HG02852 (cell line): ENCODE data around the gene CHST13.

Experiments
- ATAC-seq: cut with Tn5 transposase; IDR thresholded peaks from one replicate; pipeline ENCODE4 v1.9.1; 2021; ENCODE audit warnings: mild to moderate bottlenecking, moderate library complexity; ENCODE audit not compliant: unreplicated experiment

CHST13 gene

GRCh38 chr3:126553284-126554084 is 29.5 kb downstream of the CHST13 start:
- no peak for ATAC-seq

GRCh38 chr3:126554560-126555525 is 30.9 kb downstream of the CHST13 start:
- ATAC-seq, result no peak

- no peak for ATAC-seq
These were observed 32.1 kb downstream of the CHST13 start for GRCh38 chr3:126555795-126556636.

- no peak for ATAC-seq
These were observed 32.9 kb downstream of the CHST13 start for GRCh38 chr3:126556637-126557414.

GRCh38 chr3:126557415-126557745 is 33.4 kb downstream of the CHST13 start:
- ATAC-seq, result no peak

GRCh38 chr3:126557761-126558160 is 33.8 kb downstream of the CHST13 start:
- ATAC-seq, result no peak

- no peak for ATAC-seq
These were observed 34.5 kb downstream of the CHST13 start, which contains the start of gene C3orf22 for GRCh38 chr3:126558336-126559071. TSS of gene C3orf22 (minus strand) at chr3:126558932. CDS start at chr3:126553390, 5,542 bp downstream.

GRCh38 chr3:126562737-126563276 is 38.9 kb downstream of the CHST13 start:
- ATAC-seq, result no peak

- ATAC-seq, result no peak
These were observed 43.9 kb downstream of the CHST13 start for GRCh38 chr3:126567696-126568438.

- no peak for ATAC-seq
These were observed 44.9 kb downstream of the CHST13 start for GRCh38 chr3:126568776-126569342.

- ATAC-seq, result no peak
These were observed 45.5 kb downstream of the CHST13 start for GRCh38 chr3:126569390-126569975.

GRCh38 chr3:126570103-126570541 is 46.2 kb downstream of the CHST13 start:
- ATAC-seq, result no peak

GRCh38 chr3:126571078-126571477 is 47.1 kb downstream of the CHST13 start:
- no peak for ATAC-seq

- ATAC-seq, result no peak
These were observed 49.6 kb downstream of the CHST13 start for GRCh38 chr3:126573492-126574117.

- no peak for ATAC-seq
These were observed 53.3 kb downstream of the CHST13 start for GRCh38 chr3:126577261-126577660.

GRCh38 chr3:126578702-126579101 is 54.7 kb downstream of the CHST13 start:
- ATAC-seq, result no peak

GRCh38 chr3:126580746-126581145 is 56.8 kb downstream of the CHST13 start:
- no peak for ATAC-seq
